Caco-2 (cell line): ENCODE measurements around the gene SCP2. TPM values are rescaled to one million over a fixed set of nuclear protein-coding genes. Genes with fewer than 3 reads are reported as not detected.

Experiments used
- BruUV-seq: library from RNA; stranded (reverse); fragments of 400-500 nt; replicated peaks from 2 replicates; lab custom pipeline; 2021; lab: Mats Ljungman, UMichigan
- CTCF ChIA-PET: fragments of 300-600 bp; sonication (Branson Sonifier 250); formaldehyde crosslinking; loops from one replicate; lab custom pipeline; 2022; ENCODE audit warnings: antibody characterized with exemption; lab: Charles Lee
- POLR2A ChIA-PET: fragments of 300-600 bp; sonication (Branson Sonifier 250); formaldehyde crosslinking; loops from one replicate; lab custom pipeline; 2022; ENCODE audit warnings: antibody characterized with exemption; lab: Charles Lee
- DNase-seq, 2 experiments: peaks; one replicate each; pipeline versions ENCODE4 v3.0.0 to v3.0.0-alpha.2; 2020 to 2022
- H3K27me3 ChIP-seq: replicated peaks from 2 replicates; pipeline ENCODE4 v1.6.0; 2011; ENCODE audit warnings: low read length; ENCODE audit not compliant: control insufficient read depth, insufficient read depth
- H3K36me3 ChIP-seq: 2 replicates; pipeline ENCODE4 v1.5.1; 2011; ENCODE audit warnings: low read length; ENCODE audit not compliant: control insufficient read depth, insufficient read depth
- H3K4me1 ChIP-seq: fragments of 250-450 bp; sonication (Bioruptor Pico); 2 replicates; pipeline ENCODE4 v1.5.1; 2020; ENCODE audit warnings: mild to moderate bottlenecking
- H3K4me3 ChIP-seq: 2 replicates; pipeline ENCODE4 v1.5.1; 2011; ENCODE audit warnings: low read depth, mild to moderate bottlenecking, control low read depth, low read length
- H3K9me3 ChIP-seq: fragments of 250-450 bp; sonication (Bioruptor Pico); 2 replicates; pipeline ENCODE4 v1.5.1; 2020; ENCODE audit warnings: mild to moderate bottlenecking, moderate library complexity
- H3K27ac Mint-ChIP-seq: one replicate; pipeline ENCODE4 v1.8.0; 2022; ENCODE audit warnings: mixed read lengths; ENCODE audit not compliant: unreplicated experiment
- H3K27me3 Mint-ChIP-seq: one replicate; pipeline ENCODE4 v1.8.0; 2022; ENCODE audit warnings: mixed read lengths; ENCODE audit not compliant: insufficient read depth, unreplicated experiment
- H3K36me3 Mint-ChIP-seq: one replicate; pipeline ENCODE4 v1.8.0; 2022; ENCODE audit warnings: mild to moderate bottlenecking, mixed read lengths; ENCODE audit not compliant: insufficient read depth, unreplicated experiment
- H3K4me1 Mint-ChIP-seq: one replicate; pipeline ENCODE4 v1.8.0; 2022; ENCODE audit warnings: low read depth, mixed read lengths; ENCODE audit not compliant: unreplicated experiment
- H3K4me3 Mint-ChIP-seq: one replicate; pipeline ENCODE4 v1.8.0; 2022; ENCODE audit warnings: mild to moderate bottlenecking, moderate library complexity, mixed read lengths; ENCODE audit not compliant: unreplicated experiment
- H3K9me3 Mint-ChIP-seq: one replicate; pipeline ENCODE4 v1.8.0; 2022; ENCODE audit warnings: mixed read lengths; ENCODE audit not compliant: unreplicated experiment
- CTCF ChIP-seq, 2 experiments: fragments of 200-600 bp in 1 of 2; IDR thresholded peaks; 1 replicate in 1 of 2; 2 replicates in 1 of 2; pipeline versions ENCODE4 v1.5.1 to v1.8.0; 2011 to 2022; ENCODE audit warnings: antibody characterized with exemption in 1 of 2, control low read depth in 1 of 2, inconsistent platforms in 1 of 2, low read depth in 1 of 2, low read length in 1 of 2, mild to moderate bottlenecking in 1 of 2, moderate library complexity in 1 of 2; ENCODE audit not compliant: insufficient read depth in 1 of 2, severe bottlenecking in 1 of 2, unreplicated experiment in 1 of 2
- intact Hi-C: fragments of 100-400 bp; cut with micrococcal nuclease; formaldehyde crosslinking; loops from one replicate; pipeline ENCODE4 v1.10.0; 2022; ENCODE audit not compliant: unreplicated experiment
- total RNA-seq: library from RNA; stranded (reverse); gene quantifications from 2 replicates; pipeline ENCODE4 v1.2.3, GENCODE V29; 2022

SCP2 gene
- total RNA-seq, 1 experiment from 2014 or later, result 67.0 TPM

DNA sequence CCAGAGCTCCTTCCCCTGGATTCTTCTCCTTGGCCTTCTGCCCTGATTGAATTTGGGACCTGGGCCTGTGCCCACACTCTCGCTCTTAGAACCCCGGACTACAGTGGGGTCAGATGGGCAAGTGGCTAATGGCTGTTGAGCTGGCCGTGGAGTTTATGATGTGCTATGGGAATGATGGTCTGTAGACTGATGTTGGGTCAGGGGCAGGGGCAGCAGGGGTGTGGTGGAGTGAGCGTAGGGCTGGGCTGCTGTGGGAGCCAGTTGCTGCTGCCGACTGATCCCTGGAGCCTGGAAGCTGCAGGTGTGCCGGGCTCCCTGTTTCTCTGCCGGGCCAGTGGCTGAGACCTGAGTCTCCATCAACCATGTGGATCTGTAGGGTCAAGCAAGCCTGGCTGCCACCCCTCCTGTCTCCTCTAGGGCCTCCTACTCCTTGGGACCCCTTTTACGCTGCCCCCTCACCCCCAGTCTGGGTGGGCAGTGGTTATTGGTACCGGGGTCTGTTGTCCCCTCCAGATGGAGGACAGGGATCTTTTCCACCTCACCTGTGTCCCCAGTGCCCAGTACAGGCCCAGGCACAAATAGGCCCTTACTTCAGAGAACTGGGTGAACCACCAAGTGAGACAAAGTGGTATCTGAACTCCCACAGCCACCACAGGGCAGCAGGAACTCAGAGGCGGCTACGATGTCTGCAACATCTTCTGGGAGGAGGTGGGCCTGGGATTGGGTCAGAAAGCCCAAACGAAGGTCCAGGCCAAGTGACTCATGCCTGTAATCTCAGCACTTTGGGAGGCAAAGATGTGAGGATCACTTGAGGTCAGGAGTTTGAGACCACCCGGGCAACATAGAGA, 140.0 kb downstream of the SCP2 start:
- no peak for DNase-seq
- H3K27me3 Mint-ChIP-seq, result no peaks in the 10 kb centered on the region
- H3K4me3 ChIP-seq, result no peak overlapping the region
- H3K9me3 ChIP-seq, result no peaks in the 10 kb centered on the region
- POLR2A ChIA-PET, result no interaction called here
- no peak for TF ChIP-seq CTCF (IDR thresholded peaks at IDR 0.05; ENCODE audit: insufficient read depth in 1 of 2, low read depth in 1 of 2, low read length in 1 of 2, severe bottlenecking in 1 of 2, unreplicated experiment in 1 of 2)
- no peaks in the 10 kb centered on the region for H3K36me3 Mint-ChIP-seq
- no peak overlapping the region for H3K4me3 Mint-ChIP-seq
- BruUV-seq, result no TSS peak
- no peak overlapping the region for H3K27ac Mint-ChIP-seq
- H3K36me3 ChIP-seq, result no peaks in the 10 kb centered on the region
- intact Hi-C loops, result loop anchor here (5.0 kb wide), 1 partner anchor 115 kb away; no protein-coding TSS in a partner anchor
- no peaks in the 10 kb centered on the region for H3K27me3 ChIP-seq
- no peaks in the 10 kb centered on the region for H3K4me1 Mint-ChIP-seq
- H3K4me1 ChIP-seq, result no peaks in the 10 kb centered on the region
- no peaks in the 10 kb centered on the region for H3K9me3 Mint-ChIP-seq
- CTCF ChIA-PET, result interaction anchor here (0.7 kb wide), 2 partner anchors 79 to 491 kb away, joined by 4 to 6 read pairs; no protein-coding TSS in a partner anchor

DNA sequence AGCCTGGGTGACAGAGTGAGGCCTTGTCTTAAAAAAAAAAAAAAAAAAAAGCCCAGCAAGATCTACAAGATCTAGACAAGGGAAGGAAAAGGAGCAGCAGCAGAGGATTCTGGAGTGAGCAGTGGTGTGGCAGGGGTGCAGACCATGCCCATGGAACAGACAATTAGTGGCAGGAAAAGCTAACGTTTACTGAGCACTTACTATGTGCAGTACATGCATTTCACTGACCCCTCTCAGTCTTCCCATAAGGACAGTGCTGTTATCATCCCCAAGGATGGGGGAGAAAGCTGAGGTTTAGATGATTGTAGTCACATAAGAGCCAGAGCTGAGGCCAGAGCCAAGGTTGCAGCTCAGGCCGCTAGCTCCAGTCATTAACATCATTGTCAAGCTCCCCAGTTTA, 140.8 kb downstream of the SCP2 start:
- DNase-seq, result no peak
- Histone ChIP-seq H3K4me1 (no peaks in the 10 kb centered on the region), H3K36me3 (no peaks in the 10 kb centered on the region), H3K9me3 (no peaks in the 10 kb centered on the region), H3K27me3 (no peaks in the 10 kb centered on the region), H3K4me3 (no peak overlapping the region)
- Mint-ChIP-seq H3K4me1 (no peaks in the 10 kb centered on the region), H3K27ac (no peak overlapping the region), H3K9me3 (no peaks in the 10 kb centered on the region), H3K4me3 (no peak overlapping the region), H3K27me3 (no peaks in the 10 kb centered on the region), H3K36me3 (no peaks in the 10 kb centered on the region)
- no TSS peak for BruUV-seq
- no peak for TF ChIP-seq CTCF (IDR thresholded peaks at IDR 0.05; ENCODE audit: insufficient read depth in 1 of 2, low read depth in 1 of 2, low read length in 1 of 2, severe bottlenecking in 1 of 2, unreplicated experiment in 1 of 2)
- ChIA-PET CTCF (interaction anchor here (0.7 kb wide), 2 partner anchors 78 to 491 kb away, joined by 4 to 6 read pairs; no protein-coding TSS in a partner anchor), POLR2A (interaction anchor here (0.6 kb wide), 1 partner anchor 225 kb away, joined by 3 read pairs; the partner anchor contains the start of gene ZYG11A)
- intact Hi-C loops, result loop anchor here (5.0 kb wide), 1 partner anchor 114 kb away; no protein-coding TSS in a partner anchor

DNA sequence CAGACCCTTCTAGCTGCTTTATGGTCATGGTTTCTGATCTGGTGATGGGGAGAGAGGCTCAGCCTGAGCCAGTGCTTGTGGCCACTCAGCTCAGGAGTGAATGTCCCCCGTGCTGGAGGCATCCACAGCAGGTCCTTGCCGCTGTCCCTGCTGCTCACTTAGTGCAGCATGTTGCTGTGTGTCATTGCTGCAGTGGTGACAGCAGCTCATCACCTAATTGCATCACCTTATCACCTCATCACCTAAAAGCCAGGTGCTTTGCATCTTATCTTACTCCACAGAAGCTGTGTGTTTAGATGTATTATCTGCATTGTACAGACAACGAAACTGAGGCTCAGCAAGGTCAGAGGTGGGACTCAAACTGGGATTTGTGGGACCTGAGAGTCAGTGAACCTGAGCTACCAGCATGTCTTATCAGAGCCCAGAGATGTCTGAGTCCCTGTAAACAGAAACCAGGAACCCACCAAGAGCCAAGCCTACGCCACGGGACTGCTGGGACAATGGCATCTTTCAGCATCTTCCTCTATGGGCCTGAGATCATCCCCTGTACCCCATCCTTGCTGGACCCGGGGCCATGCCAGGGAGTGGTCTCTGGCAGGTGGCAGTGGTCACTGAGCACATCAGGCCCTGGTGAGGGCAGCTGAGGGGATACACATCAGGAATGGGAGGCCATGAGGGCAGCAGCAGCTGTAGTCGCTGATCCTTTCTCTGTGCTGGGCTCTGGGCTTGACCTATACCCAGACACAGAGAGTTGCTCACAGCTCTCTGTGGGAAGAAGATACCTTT, 141.4 kb downstream of the SCP2 start:
- H3K27me3 Mint-ChIP-seq, result no peaks in the 10 kb centered on the region
- Histone ChIP-seq H3K9me3 (no peaks in the 10 kb centered on the region), H3K4me3 (no peak overlapping the region), H3K36me3 (no peaks in the 10 kb centered on the region), H3K27me3 (no peaks in the 10 kb centered on the region), H3K4me1 (no peaks in the 10 kb centered on the region)
- TF ChIP-seq CTCF (IDR thresholded peaks at IDR 0.05; ENCODE audit: insufficient read depth in 1 of 2, low read depth in 1 of 2, low read length in 1 of 2, severe bottlenecking in 1 of 2, unreplicated experiment in 1 of 2), result no peak
- no peak for DNase-seq
- CTCF ChIA-PET, result no interaction called here
- no peaks in the 10 kb centered on the region for H3K36me3 Mint-ChIP-seq
- H3K4me3 Mint-ChIP-seq, result no peak overlapping the region
- H3K9me3 Mint-ChIP-seq, result no peaks in the 10 kb centered on the region
- no TSS peak for BruUV-seq
- POLR2A ChIA-PET, result interaction anchor here (0.6 kb wide), 1 partner anchor 226 kb away, joined by 3 read pairs; the partner anchor contains the start of gene ZYG11A
- no peak overlapping the region for H3K27ac Mint-ChIP-seq
- no peaks in the 10 kb centered on the region for H3K4me1 Mint-ChIP-seq
- intact Hi-C loops, result loop anchor here (5.0 kb wide), 1 partner anchor 114 kb away; no protein-coding TSS in a partner anchor
